Stimulated activated naive CD8-positive, alpha-beta T cell treated with anti-CD3 and anti-CD28 coated beads, Interleukin-15, Interleukin-2, amounts not matched to agents 100 ng/mL and 50 ng/mL, for 24 hours (primary cell): ENCODE results near the gene DCAF7.

Source experiments
- H3K27ac Mint-ChIP-seq: one replicate; pipeline ENCODE4 v1.8.0; 2021; ENCODE audit warnings: mild to moderate bottlenecking, mixed read lengths
- H3K27me3 Mint-ChIP-seq: one replicate; pipeline ENCODE4 v1.8.0; 2021; ENCODE audit warnings: mixed read lengths
- H3K36me3 Mint-ChIP-seq: one replicate; pipeline ENCODE4 v1.8.0; 2021; ENCODE audit warnings: low read depth, mixed read lengths
- H3K4me1 Mint-ChIP-seq: one replicate; pipeline ENCODE4 v1.8.0; 2021; ENCODE audit warnings: low read depth, mixed read lengths
- H3K4me3 Mint-ChIP-seq: one replicate; pipeline ENCODE4 v1.8.0; 2021; ENCODE audit warnings: mild to moderate bottlenecking, mixed read lengths
- H3K9me3 Mint-ChIP-seq: one replicate; pipeline ENCODE4 v1.8.0; 2021; ENCODE audit warnings: mixed read lengths

Gene DCAF7

DNA sequence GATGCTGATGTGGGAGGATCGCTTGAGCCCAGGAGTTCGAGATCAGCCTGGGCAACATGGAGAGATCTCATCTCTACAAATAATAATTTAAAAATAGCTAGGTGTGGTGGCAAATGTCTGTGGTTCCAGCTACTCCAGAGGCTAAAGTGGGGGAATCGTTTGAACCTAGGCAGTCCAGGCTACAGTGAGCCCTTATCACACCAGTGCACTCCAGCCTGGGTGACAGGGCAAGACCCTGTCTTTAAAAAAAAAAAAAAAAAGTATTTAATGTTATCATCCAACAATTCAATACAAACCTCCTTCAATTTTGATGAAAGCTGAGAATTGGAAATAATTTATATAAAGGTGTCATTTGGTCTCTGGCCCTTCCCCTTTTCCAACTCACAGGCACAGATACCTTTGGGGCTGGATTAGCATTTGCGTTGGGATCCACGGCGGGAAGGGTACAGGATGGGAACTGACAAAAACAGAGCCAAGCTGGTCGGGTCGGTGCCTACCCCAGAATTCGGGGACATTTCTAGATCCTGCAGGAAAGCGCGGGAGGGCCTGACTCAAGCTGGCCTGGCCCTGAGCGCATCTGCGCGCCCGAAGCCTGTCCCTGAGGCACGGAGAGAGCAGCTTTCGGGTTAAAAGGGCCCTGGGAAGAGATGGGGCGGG, 860 bp upstream of the DCAF7 start:
- Mint-ChIP-seq H3K27ac (peak overlapping the region; percentile 94), H3K4me1 (peaks cover 29% of the 10 kb centered on the region), H3K9me3 (no peaks in the 10 kb centered on the region), H3K4me3 (peak overlapping the region; percentile 98), H3K27me3 (no peaks in the 10 kb centered on the region), H3K36me3 (peaks cover 22% of the 10 kb centered on the region)

DNA sequence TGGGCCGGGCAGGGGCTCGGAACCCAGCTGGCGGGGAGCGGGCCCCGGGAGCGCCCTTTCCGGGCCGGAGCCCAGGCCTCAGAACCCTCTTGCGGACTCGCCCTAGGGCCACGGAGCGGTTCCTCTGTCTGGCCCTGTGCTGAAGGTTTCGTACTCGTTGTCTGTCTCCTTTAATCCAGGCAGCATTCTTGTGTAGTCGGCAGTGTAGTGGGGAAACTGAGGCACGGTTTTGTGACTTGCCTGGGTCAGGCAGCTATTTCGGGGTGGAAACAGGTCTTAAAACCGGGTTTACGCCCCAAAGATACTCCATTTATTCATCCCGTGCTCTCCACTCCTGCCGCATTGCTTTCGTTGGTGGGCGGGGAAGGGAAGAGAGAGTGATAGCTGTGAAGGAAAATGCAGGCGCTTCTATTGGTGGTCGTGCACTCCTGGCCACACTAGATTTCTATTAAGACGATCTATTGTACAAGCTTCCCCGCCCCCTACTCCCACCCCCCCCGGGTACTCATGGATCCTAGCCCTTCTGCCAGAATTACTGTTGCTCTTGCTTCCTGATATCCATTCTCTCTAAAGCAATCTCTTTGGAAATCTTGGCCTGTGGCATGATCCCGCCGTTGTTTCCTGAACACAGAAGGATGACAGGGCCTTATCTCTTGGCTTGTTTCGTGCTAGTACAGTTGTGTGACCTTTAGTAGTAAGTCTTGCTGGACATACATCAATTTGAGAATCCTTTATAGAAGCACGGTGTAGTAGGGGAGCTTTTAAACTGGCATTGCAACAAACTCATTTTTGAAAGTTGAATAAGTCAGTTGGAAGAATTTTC, 751 bp downstream of the DCAF7 start:
- H3K27ac Mint-ChIP-seq = peak overlapping the region; percentile 94
- H3K27me3 Mint-ChIP-seq = no peaks in the 10 kb centered on the region
- no peaks in the 10 kb centered on the region for H3K9me3 Mint-ChIP-seq
- peaks cover 22% of the 10 kb centered on the region for H3K36me3 Mint-ChIP-seq
- peaks cover 45% of the 10 kb centered on the region for H3K4me1 Mint-ChIP-seq
- H3K4me3 Mint-ChIP-seq = peak overlapping the region; percentile 98

- Mint-ChIP-seq H3K4me3 (peak overlapping the region; percentile 98), H3K27me3 (no peaks in the 10 kb centered on the region), H3K4me1 (peaks cover 53% of the 10 kb centered on the region), H3K27ac (peak overlapping the region; percentile 65), H3K36me3 (peaks cover 25% of the 10 kb centered on the region), H3K9me3 (no peaks in the 10 kb centered on the region)
Observed at GRCh38 chr17:63552211-63552610, 1.9 kb downstream of the DCAF7 start.

GRCh38 chr17:63555500-63556156, 5.4 kb downstream of the DCAF7 start:
- Mint-ChIP-seq H3K4me1 (peaks cover 72% of the 10 kb centered on the region), H3K36me3 (peaks cover 29% of the 10 kb centered on the region), H3K4me3 (no peak overlapping the region), H3K9me3 (no peaks in the 10 kb centered on the region), H3K27me3 (no peaks in the 10 kb centered on the region), H3K27ac (no peak overlapping the region)

GRCh38 chr17:63557416-63557815, 7.1 kb downstream of the DCAF7 start:
- no peak overlapping the region for H3K4me3 Mint-ChIP-seq
- H3K27me3 Mint-ChIP-seq = no peaks in the 10 kb centered on the region
- H3K27ac Mint-ChIP-seq = no peak overlapping the region
- H3K4me1 Mint-ChIP-seq = peaks cover 77% of the 10 kb centered on the region
- peaks cover 17% of the 10 kb centered on the region for H3K36me3 Mint-ChIP-seq
- H3K9me3 Mint-ChIP-seq = no peaks in the 10 kb centered on the region

DNA sequence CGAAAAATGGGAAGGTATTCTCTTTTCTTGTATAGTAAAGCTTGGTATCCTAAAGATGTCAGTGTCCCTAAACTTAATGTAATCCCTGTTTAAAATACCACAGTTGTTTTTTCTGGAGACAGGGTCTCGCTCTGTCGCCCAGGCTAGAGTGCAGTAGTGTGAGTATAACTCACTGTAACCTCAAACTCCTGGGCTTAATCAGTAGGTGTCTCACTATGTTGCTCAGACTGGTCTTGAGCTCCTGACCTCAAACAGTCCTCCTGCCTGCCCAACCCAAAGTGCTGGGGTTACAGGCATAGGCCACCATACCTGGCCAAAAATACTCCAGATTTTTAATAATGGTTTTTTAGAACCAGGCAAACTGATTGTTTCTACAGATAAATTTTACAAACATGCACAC, 8.2 kb downstream of the DCAF7 start:
- Mint-ChIP-seq H3K9me3 (no peaks in the 10 kb centered on the region), H3K27me3 (no peaks in the 10 kb centered on the region), H3K36me3 (peaks cover 11% of the 10 kb centered on the region), H3K4me3 (no peak overlapping the region), H3K4me1 (peaks cover 71% of the 10 kb centered on the region), H3K27ac (peak overlapping the region; percentile 2)

DNA sequence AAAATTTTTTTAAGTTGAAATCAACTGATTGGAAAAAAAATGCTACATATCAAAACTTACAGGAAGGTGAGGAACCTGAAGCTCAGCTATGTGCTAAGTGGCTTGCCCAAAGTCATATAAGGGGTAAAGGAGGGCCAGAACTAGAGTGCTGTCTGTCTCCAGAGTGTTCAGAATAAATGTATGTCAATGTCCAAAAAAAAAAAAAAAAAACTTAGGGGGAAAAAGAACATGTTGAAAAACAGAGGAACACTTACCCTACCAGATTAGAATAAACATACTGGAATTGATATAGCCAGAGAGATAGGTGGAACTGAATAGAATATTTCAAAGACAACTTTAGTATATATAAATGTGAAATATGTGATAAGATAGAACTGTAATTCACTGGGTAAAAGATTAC, 11.5 kb downstream of the DCAF7 start:
- H3K4me3 Mint-ChIP-seq = no peak overlapping the region
- no peaks in the 10 kb centered on the region for H3K27me3 Mint-ChIP-seq
- H3K9me3 Mint-ChIP-seq = no peaks in the 10 kb centered on the region
- H3K4me1 Mint-ChIP-seq = peaks cover 51% of the 10 kb centered on the region
- H3K27ac Mint-ChIP-seq = peak overlapping the region; percentile 26
- H3K36me3 Mint-ChIP-seq = peaks cover 11% of the 10 kb centered on the region

- Mint-ChIP-seq H3K4me1 (peaks cover 38% of the 10 kb centered on the region), H3K36me3 (peaks cover 3% of the 10 kb centered on the region), H3K27me3 (no peaks in the 10 kb centered on the region), H3K9me3 (no peaks in the 10 kb centered on the region), H3K27ac (no peak overlapping the region), H3K4me3 (no peak overlapping the region)
Observed at GRCh38 chr17:63563339-63563738, 13.1 kb downstream of the DCAF7 start.

DNA sequence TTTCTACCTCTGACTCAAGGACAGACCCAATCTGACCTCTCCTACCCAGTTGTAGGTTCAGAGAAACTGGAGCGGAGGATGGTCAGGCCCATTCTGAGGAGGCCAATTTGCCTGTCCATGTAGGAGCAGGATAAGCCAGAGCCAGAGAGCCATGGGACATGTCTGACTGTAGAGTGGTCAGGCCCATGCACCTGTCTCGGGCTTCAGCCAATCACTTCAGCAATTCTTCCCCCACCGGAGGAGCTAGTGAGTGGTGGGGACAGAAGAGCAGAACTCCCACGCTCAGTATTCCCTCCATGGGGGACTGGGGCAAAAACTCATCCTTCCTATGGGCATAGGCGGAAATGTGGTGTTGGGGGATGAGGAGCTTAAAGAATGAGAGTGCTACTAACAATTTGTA, 14.3 kb downstream of the DCAF7 start:
- Mint-ChIP-seq H3K36me3 (peaks cover 3% of the 10 kb centered on the region), H3K4me3 (no peak overlapping the region), H3K27me3 (no peaks in the 10 kb centered on the region), H3K27ac (no peak overlapping the region), H3K9me3 (no peaks in the 10 kb centered on the region), H3K4me1 (peaks cover 38% of the 10 kb centered on the region)

DNA sequence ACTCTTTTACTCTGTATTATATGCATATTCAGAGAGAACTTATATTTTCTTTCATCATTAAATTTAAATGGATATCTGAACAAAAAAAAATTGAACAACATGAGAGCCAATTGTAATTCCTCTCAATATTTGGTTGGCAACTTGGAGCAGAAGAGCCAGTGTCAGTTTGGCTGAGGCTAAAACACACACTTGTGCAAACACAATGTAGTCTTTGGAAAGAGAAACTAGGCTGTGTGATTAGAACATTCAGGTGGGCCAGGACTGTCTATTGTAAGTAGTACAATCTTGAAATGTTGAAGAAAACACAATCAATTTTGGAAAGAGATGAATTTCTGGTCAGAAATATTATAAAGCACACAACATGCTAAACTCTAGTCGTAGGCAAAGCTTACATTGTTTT, 17.0 kb downstream of the DCAF7 start:
- H3K27ac Mint-ChIP-seq = no peak overlapping the region
- H3K36me3 Mint-ChIP-seq = peaks cover 11% of the 10 kb centered on the region
- H3K9me3 Mint-ChIP-seq = no peaks in the 10 kb centered on the region
- H3K4me1 Mint-ChIP-seq = peaks cover 35% of the 10 kb centered on the region
- H3K4me3 Mint-ChIP-seq = no peak overlapping the region
- H3K27me3 Mint-ChIP-seq = no peaks in the 10 kb centered on the region

DNA sequence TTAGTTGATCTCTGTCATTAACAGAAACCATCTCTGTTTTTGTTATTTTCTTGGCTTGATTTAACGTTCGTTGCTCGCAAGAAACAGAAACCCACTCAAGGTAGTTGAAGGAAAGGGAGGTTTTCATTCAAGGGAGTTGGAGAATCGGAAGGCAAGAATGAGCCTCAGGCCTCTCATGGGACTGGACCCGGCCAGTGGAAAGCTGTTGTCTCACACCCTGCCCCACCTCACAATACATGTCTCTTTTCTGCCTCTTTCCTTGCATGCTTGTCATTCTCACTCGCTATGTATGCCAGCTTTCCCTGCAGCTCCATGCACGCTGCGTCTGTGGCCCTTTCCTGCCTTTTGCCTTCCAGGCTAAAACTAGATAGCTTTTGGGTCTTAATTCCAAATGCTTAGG, 18.3 kb downstream of the DCAF7 start:
- H3K27ac Mint-ChIP-seq = no peak overlapping the region

DNA sequence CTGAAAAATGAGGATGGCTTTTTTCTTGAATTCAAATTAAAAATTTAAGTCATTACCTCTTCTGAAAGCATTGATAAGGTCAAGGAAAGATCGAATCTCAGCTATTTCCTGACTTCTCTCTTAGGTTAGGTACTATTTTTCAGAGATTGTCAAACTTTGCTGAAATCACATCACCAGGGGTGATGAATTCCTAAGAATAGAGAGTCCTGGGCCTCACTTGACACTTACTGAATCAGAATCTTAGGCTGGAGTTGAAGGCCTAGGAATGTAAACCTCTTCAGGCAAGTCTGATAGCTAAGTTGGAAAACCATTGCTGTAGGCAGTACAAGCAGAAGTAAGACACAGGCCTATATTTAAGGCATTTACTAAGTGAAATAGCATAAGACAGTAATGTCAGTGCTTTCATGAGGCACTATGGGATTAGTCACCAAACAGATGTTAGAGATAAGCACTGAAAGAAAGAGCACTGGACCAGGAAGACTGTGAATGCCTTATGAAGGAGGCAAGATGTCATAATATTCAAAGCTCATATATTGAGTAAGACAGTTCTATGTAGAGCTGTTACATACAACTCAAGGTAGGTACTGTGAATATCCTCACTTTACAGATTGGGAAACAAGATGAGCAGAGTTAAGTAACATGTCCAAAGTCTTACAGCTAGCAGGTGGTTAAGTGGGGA, 21.5 kb downstream of the DCAF7 start:
- peaks cover 23% of the 10 kb centered on the region for H3K4me1 Mint-ChIP-seq
- H3K36me3 Mint-ChIP-seq = peaks cover 9% of the 10 kb centered on the region
- H3K9me3 Mint-ChIP-seq = no peaks in the 10 kb centered on the region
- H3K27me3 Mint-ChIP-seq = no peaks in the 10 kb centered on the region
- H3K4me3 Mint-ChIP-seq = no peak overlapping the region
- H3K27ac Mint-ChIP-seq = no peak overlapping the region

More for the DNA sequence above, 18.3 kb downstream of the DCAF7 start:
- Mint-ChIP-seq H3K27me3 (no peaks in the 10 kb centered on the region), H3K4me1 (peaks cover 31% of the 10 kb centered on the region), H3K4me3 (no peak overlapping the region), H3K36me3 (peaks cover 12% of the 10 kb centered on the region), H3K9me3 (no peaks in the 10 kb centered on the region)

GRCh38 chr17:63573634-63574033, 23.4 kb downstream of the DCAF7 start:
- Mint-ChIP-seq H3K27me3 (no peaks in the 10 kb centered on the region), H3K4me1 (peaks cover 27% of the 10 kb centered on the region), H3K27ac (peak overlapping the region; percentile 41), H3K9me3 (no peaks in the 10 kb centered on the region), H3K36me3 (peaks cover 15% of the 10 kb centered on the region), H3K4me3 (no peak overlapping the region)

GRCh38 chr17:63578027-63578768, 27.9 kb downstream of the DCAF7 start:
- Mint-ChIP-seq H3K27ac (no peak overlapping the region), H3K9me3 (no peaks in the 10 kb centered on the region), H3K27me3 (no peaks in the 10 kb centered on the region), H3K36me3 (peaks cover 41% of the 10 kb centered on the region), H3K4me1 (peaks cover 4% of the 10 kb centered on the region), H3K4me3 (no peak overlapping the region)
